Measurements from ENCODE around the gene SIK2.

The SIK2 gene

GRCh38 chr11:111582881-111583280 is 19.4 kb upstream of the SIK2 start:
- DNase-seq: no peak

- no peak for DNase-seq
Measured at GRCh38 chr11:111585371-111585770, 16.9 kb upstream of the SIK2 start.

GRCh38 chr11:111586388-111586831 is 15.8 kb upstream of the SIK2 start:
- no peak for DNase-seq

- no peak for DNase-seq
Measured at GRCh38 chr11:111589114-111589513, 13.1 kb upstream of the SIK2 start.

GRCh38 chr11:111589886-111590499 is 12.3 kb upstream of the SIK2 start:
- DNase-seq: no peak

GRCh38 chr11:111591187-111591960 is 10.9 kb upstream of the SIK2 start:
- DNase-seq: no peak

- DNase-seq: no peak
Measured at GRCh38 chr11:111592491-111592890, 9.8 kb upstream of the SIK2 start.

- no peak for DNase-seq
Measured at GRCh38 chr11:111596319-111596718, 5.9 kb upstream of the SIK2 start.

- DNase-seq: no peak
Measured at GRCh38 chr11:111598148-111598547, 4.1 kb upstream of the SIK2 start.

- no peak for DNase-seq
Measured at GRCh38 chr11:111598559-111598958, 3.7 kb upstream of the SIK2 start.

- DNase-seq: no peak
Measured at GRCh38 chr11:111601636-111601978, 642 bp upstream of the SIK2 start.

GRCh38 chr11:111602865-111603610 is 789 bp downstream of the SIK2 start:
- no peak for DNase-seq

- no peak for DNase-seq
Measured at GRCh38 chr11:111603611-111604130, 1.4 kb downstream of the SIK2 start.

GRCh38 chr11:111604392-111605009 is 2.3 kb downstream of the SIK2 start:
- no peak for DNase-seq

- no peak for DNase-seq
Measured at GRCh38 chr11:111605681-111606080, 3.4 kb downstream of the SIK2 start.

- no peak for DNase-seq
Measured at GRCh38 chr11:111606986-111607385, 4.7 kb downstream of the SIK2 start.

GRCh38 chr11:111607751-111608150 is 5.5 kb downstream of the SIK2 start:
- DNase-seq: no peak

GRCh38 chr11:111612224-111612623 is 10.0 kb downstream of the SIK2 start:
- no peak for DNase-seq

GRCh38 chr11:111617286-111617685 is 15.0 kb downstream of the SIK2 start:
- DNase-seq: no peak

GRCh38 chr11:111620518-111620917 is 18.3 kb downstream of the SIK2 start:
- no peak for DNase-seq

GRCh38 chr11:111623527-111624030 is 21.3 kb downstream of the SIK2 start:
- no peak for DNase-seq

GRCh38 chr11:111624608-111625007 is 22.4 kb downstream of the SIK2 start:
- no peak for DNase-seq

- DNase-seq: no peak
Measured at GRCh38 chr11:111627591-111627990, 25.3 kb downstream of the SIK2 start.
